GM21367 (cell line): ENCODE results near the gene RHBDF1.

Source experiments
- ATAC-seq: cut with Tn5 transposase; IDR thresholded peaks from one replicate; pipeline ENCODE4 v1.9.1; 2021; ENCODE audit not compliant: unreplicated experiment

The RHBDF1 gene

GRCh38 chr16:72561-73548 lies at the start of gene RHBDF1:
Gene RHBDF1, minus strand, starts transcription at chr16:72631. Its CDS starts 7,616 bp downstream, at chr16:65015.
- no peak for ATAC-seq

- no peak for ATAC-seq
Observed at GRCh38 chr16:120756-121155, 48.3 kb upstream of the RHBDF1 start.

DNA sequence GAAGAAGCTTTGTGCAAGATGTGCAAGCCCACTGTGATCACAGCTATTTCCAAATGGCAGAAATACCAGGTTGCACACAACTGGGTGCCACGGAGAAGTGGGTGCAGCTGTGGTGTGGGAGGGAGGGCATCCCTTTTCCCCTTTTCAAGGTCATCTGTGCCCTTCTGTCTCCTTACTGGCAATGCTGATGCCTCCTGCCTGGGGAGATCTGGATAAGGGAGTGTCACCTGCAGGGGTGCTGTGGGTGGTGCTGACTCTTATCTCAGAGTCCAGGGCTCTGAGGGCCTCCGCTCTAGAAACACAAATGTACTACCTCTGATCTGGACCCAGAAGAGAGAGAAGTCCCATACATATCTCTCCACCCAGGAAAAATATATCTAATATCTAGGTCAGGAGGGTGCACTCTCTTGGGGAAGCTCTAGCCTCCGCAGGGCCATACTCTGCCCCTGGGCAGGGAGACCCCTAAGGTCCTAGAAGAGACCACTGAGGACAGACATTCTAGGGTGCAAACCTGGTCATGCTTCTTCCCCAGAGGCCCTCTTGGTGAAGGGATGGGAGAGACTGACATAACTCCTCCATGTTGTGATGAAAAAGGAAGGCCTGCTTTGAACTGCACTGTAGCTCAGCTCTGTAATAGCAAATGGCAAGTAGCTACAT lies 47.5 kb upstream of the RHBDF1 start:
- ATAC-seq = no peak

DNA sequence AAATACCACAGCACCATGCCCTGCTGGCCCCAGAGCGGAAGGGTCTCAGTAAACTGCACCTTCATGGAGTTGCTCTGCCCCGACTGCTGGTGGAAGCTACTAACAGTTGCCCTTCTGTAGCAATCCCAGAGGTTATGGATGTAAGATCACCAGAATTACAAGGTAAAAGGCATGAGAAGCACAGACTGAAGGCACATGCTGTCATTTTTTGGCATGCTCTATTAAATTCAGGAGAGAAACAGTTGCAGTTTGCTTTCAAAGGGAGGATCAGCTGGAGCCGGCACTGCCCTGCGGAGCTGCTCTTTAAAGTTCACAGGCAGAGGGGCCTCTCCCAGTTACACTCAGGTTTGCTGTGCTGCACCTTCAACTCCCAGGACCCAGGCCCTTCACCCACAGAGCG lies 46.9 kb upstream of the RHBDF1 start:
- ATAC-seq = no peak

DNA sequence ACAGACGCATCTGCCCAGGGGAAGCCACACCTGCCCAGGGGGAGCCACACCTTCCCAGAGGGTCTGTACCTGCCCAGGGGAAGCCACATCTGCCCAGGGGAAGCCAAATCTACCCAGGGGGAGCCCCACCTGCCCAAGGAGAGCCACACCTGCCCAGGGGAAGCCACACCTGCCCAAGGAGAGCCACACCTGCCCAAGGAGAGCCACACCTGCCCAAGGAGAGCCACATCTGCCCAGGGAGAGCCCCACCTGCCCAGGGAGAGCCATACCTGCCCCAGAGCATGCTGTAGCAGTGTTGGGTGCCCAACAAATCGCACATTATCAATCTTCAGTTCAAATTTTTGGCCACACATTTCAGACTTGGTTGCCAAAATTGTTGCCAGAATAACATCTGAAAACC lies 46.4 kb upstream of the RHBDF1 start:
- ATAC-seq = no peak

DNA sequence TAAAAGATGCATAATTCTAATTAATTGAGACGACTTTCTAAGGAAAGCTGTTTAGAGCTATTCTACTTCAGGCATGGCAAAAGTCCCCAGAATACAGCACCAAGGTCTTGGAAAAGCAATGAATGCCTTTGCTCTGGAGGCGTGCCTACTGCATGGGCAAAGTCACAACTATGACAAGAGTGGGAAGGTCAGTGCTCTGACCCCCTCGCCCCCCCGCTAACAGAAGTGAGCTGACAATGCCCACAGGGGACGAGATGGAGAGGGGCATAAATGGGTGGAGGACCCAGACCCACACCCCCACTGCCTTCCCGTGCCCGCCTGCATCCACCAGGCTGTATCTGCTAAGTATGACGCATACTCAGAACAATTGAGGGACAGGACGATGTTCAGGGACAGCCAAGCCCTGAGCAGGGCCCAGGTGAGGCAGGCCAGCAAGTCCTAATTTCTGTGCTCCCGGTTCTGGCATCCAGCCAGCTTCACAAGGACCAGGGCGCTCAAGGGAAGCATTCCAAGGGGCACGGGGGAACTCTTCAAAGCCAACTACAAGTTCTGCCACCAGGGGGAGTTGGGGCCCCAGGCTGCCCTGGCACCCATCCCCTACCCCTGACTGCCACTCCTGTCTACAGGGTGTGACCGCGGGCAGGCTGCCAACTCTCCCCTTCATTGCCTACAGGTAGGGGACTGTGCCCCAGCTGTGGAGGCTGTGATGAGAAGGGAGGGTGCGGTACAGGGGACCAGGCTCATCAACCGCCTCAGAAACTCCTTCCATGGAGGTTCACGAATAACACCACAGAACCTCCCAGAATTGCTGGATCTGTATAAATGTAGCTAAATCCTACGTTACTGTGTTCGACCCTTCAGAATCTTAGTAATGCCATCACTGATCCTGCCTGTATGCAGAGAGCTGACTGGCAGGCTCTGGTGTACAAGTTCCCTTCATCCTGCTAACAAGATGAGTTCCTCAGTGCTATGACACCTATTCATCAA lies 45.2 kb upstream of the RHBDF1 start:
- ATAC-seq = peak; percentile 45

DNA sequence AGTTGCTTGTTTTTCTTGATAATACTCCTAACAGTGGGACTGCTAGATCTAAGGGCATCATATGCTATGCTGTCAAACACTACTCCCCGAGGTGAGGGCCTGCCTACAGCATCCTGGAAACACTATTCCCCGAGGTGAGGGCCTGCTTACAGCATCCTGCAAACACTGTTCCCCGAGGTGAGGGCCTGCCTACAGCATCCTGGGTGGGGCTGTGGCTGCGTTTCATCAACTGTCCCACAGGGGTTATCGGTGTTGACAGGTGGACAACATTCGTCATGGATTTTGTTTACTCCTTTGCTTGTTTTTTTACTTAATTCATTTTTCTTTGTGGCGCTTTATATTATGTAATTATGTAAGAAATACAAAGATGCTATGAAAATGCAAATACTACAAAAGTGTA lies 43.6 kb upstream of the RHBDF1 start:
- ATAC-seq = no peak

DNA sequence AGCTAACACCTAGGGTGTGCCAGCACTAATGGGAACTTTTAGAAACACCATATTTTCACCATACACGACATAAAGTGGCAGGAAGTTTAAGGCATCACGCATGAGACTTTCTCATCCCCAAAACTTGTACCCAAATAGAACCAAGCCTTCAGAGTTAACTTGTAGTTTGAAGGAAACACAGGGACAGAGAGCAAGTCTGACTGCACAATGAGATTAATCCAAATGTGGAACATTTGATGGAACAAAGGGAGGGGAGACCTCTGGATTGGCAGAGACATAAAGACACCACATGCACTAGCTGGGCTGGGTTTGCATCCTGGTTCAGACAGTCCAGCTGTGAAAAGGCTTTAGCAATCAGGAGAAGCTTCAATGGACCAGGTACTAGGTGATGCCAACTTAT lies 41.9 kb upstream of the RHBDF1 start:
- ATAC-seq = no peak

- no peak for ATAC-seq
Observed at GRCh38 chr16:112153-112840, 39.9 kb upstream of the RHBDF1 start.

- ATAC-seq = no peak
Observed at GRCh38 chr16:106623-107324, 34.3 kb upstream of the RHBDF1 start.

DNA sequence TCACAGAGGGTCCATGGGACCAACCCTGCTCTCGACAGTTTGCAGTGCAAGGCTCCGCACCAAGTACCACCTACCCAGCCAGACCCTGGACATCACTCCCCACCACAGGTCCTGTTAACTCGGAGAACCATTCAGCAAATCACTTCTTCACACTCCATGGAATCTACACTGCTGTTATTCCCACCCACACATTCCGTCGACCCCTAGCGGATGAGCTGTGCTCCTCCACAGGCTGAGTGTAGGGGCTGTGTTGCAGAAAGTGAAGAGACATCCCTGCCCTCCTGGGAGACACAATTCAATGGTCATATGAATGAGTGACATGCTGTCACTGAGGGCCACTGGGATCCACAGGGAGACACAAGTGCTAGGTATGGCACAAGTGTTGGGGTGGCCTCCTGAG lies 33.1 kb upstream of the RHBDF1 start:
- ATAC-seq = no peak

- ATAC-seq = no peak
Observed at GRCh38 chr16:104928-105327, 32.5 kb upstream of the RHBDF1 start.

GRCh38 chr16:104355-104754 lies 31.9 kb upstream of the RHBDF1 start:
- no peak for ATAC-seq

GRCh38 chr16:102060-102855 lies 29.8 kb upstream of the RHBDF1 start:
- ATAC-seq = no peak

DNA sequence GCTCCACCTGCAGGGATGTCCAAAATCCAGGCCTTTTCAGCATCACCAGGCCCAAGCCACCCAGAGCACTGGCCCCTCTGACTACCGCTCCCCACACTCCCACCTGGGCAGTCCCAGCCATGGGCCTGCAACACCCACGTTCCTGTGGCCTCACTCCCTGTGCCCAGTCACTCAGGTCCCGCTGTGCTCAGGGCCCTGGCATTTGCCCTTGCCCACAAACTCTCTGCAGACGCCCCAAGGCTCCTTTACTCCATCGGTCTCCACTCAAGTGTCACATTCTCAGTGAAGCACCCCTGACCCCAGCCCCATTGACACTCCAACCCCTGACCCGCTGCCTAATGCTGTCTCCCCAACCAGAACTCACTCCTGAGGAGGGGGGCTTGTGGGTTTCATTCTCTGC lies 29.2 kb upstream of the RHBDF1 start:
- ATAC-seq = no peak

DNA sequence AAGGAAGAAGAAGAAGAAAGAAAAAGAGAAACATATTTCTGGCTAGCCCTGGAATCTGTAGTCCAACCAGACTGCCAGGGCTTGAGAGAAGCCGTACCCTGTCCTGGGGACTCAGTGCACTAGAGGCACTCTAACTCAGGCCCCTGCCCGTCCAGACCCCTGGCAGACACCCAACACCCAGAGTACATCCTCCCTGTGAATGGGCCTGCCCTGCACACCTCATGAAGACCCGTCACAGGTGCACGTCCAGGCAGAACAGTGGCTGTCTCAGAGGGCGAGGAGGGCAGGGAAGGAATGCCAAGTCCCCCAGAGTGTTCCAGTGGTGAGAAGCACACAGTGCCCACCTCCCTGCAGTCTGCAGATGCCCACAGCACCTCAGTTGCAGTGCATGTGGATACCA lies 28.6 kb upstream of the RHBDF1 start:
- ATAC-seq = no peak

DNA sequence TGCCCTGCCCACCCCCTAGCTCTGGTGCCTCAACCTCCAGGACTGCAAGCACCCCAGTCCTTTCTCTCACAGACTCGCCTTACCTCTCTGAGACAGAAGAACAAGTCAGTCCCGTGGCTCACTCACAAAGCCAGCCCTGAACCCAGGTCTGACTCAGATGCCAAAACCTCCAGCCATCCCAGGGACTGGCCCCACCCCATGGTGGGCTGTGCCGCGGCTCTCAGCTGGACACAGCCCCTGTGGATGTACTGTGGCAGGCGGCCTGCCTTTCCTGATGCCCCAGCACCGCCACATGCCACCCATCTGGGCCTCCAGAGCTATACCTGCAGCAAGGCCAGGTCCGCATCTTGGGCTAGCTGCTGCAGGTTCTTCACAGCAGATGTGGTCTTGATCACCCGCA lies 25.4 kb upstream of the RHBDF1 start:
- ATAC-seq = no peak

DNA sequence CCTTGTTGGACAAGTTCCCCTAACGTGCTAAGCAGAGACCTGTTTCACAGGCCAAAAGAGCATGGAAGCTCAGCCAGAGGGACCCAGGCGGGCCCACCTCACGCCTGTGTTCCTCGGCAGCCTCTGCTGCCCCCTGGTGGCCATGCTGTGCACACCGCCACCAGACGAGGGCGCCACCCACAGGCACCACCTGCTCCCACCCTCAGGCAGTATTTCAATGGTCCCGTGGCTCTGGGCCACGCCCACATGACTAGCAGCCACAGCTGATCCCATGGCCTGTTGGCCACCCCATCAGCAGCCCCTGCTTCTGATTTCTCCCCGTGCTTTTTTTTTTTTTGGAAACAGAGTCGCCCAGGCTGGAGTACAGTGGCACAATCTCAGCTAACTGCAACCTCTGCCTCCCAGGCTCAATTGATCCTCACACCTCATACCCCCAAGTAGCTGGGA lies 24.5 kb upstream of the RHBDF1 start:
- ATAC-seq = no peak

- ATAC-seq = no peak
Observed at GRCh38 chr16:94918-95265, 22.5 kb upstream of the RHBDF1 start.
